22Rv1 (cell line): ENCODE results near the gene ACAP3.

Experiments
- H3K27ac ChIP-seq: fragments of 450-650 bp; 2 replicates; pipeline ENCODE4 v1.5.1; 2017
- ZFX ChIP-seq: fragments of 450-650 bp; IDR thresholded peaks from 2 replicates; pipeline ENCODE4 v1.6.1; 2017; ENCODE audit warnings: antibody characterized with exemption, borderline replicate concordance
- TF ChIP-seq, protein P1 (sequence below): fragments of 450-650 bp; IDR thresholded peaks from 2 replicates; pipeline ENCODE4 v1.5.1; 2017; ENCODE audit warnings: mild to moderate bottlenecking

The ACAP3 gene

DNA sequence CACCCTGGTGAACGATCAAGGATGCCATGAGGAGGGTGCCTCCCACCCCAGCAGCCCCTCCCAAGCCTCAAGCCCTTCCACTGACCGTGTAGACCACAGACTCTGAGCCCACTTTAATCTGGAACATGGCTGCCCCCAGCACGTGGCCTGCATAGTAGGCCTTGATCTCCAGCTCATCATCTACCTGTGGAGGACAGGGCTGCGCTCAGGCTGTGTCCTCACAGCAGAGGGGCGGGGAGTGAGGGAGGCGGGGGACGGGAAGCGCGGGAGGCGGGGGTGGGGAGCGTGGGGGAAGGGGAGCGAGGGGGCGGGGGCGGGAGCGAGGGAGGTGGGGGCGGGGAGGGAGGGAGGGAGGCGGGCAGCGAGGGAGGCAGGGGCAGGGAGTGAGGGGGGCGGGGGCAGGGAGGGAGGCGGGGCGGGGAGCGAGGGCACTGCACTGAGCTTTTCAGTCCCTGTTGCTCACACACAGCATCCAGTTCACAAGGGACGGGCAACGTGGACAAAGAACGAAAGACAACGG, 7.8 kb upstream of the ACAP3 start:
- peak overlapping the region; percentile 83 for H3K27ac ChIP-seq
- TF ChIP-seq ZFX, result no peak
- TF ChIP-seq, protein P1, sequence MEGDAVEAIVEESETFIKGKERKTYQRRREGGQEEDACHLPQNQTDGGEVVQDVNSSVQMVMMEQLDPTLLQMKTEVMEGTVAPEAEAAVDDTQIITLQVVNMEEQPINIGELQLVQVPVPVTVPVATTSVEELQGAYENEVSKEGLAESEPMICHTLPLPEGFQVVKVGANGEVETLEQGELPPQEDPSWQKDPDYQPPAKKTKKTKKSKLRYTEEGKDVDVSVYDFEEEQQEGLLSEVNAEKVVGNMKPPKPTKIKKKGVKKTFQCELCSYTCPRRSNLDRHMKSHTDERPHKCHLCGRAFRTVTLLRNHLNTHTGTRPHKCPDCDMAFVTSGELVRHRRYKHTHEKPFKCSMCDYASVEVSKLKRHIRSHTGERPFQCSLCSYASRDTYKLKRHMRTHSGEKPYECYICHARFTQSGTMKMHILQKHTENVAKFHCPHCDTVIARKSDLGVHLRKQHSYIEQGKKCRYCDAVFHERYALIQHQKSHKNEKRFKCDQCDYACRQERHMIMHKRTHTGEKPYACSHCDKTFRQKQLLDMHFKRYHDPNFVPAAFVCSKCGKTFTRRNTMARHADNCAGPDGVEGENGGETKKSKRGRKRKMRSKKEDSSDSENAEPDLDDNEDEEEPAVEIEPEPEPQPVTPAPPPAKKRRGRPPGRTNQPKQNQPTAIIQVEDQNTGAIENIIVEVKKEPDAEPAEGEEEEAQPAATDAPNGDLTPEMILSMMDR, result no peak

DNA sequence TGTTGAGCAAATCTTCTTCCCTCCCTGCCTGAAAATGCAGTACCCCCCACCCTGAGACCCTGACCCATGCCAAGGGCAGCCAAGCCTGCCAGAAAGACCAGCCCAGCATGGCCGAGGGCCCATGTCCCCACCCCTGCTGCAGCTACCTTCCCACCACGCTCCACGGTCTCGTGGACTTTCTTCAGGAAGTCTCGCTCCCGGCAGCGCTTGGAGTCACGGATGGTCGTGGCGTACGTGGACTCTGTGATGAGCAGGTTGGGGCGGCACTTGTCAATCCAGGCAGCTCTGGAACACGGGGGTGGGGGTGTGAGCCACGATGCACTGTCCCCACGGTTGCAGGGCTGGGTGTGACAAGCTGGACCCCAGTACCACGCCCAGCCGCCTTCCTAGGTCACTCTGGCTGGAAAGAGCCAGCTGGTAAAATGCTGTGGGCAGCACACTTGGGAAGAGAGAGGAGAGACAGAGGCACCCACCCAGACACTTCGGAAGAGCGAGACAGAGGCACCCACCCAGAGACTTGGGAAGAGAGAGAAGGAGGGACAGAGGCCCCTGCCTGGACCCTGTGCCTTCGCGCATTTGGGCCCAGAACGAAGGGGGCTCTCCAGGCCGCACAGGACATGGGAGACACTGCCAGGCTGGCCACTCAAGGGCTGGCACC, 7.1 kb upstream of the ACAP3 start:
- H3K27ac ChIP-seq, result peak overlapping the region; percentile 57
- TF ChIP-seq, protein P1, result no peak
- no peak for TF ChIP-seq ZFX

GRCh38 chr1:1314237-1314586, 6.5 kb upstream of the ACAP3 start:
- no peak for TF ChIP-seq ZFX
- TF ChIP-seq, protein P1, result no peak
- peak overlapping the region; percentile 57 for H3K27ac ChIP-seq

- TF ChIP-seq, protein P1, result no peak
- TF ChIP-seq ZFX, result no peak
- peak overlapping the region; percentile 57 for H3K27ac ChIP-seq
Measured at GRCh38 chr1:1313500-1314236, 5.9 kb upstream of the ACAP3 start.

- TF ChIP-seq, protein P1, result no peak
- no peak for TF ChIP-seq ZFX
- peak overlapping the region; percentile 96; the same call in 1 of the 2 replicates for H3K27ac ChIP-seq
Measured at GRCh38 chr1:1312450-1313314, 5.0 kb upstream of the ACAP3 start.

DNA sequence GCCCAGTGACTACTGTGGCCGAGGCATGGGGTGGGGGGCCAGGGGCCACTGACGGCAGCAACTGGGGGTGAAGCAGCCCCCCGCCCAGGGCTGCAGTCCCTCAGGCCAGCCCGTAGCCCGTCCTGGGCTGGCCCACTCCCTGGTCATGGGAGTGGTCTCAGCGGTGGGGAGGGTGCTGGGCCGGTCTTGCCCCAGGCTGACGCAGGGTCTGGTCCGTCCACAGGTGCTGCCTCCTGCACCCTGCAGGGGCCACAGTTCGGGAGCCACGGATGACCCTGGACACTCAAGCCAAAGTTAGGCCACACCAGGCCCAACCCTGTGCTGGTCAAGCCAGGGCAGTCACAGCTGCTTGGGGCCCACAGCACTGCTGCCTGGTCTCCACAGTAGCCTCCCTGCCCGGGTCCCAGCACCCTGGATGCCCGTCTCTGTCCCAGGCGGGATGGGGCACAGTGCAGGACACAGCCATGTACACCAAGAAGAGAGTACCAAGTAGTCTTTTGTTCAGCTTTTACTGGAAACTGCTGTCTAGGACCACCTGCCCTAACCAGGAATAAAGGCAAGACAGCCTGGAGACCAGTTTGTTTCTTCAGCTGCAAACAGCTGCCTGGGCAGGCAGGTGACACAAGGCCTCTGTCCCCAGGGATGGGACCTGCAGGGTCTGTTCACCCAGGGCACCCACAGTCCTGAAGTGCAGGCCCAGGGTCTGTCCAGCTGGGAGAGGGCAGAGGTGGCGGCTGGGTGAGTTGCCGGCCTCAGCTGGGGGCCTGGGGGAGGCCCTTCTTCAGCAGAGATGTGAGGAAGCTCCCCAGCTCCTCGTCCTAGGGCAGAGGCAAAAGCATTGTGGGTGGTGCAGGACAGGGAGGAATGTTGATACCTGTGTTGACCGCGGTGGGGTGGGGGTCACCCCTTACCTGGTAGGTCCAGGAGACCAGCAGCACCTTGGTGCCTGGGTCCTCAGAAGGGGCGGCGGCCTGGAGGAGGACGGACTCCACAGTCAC, 3.7 kb upstream of the ACAP3 start:
- H3K27ac ChIP-seq, result peak overlapping the region; percentile 96
- no peak for TF ChIP-seq ZFX
- TF ChIP-seq, protein P1, result no peak
